ENCODE data around the gene SCAANT1. TPM values are rescaled to one million over a fixed set of nuclear protein-coding genes. Genes with fewer than 3 reads are reported as not detected.

SCAANT1 gene
- total RNA-seq, 1 donor from 2014 or later = not detected

- DNase-seq (ENCODE audit: low spot score in 2 of 2) (no peak), FAIRE-seq (no peak)
These were observed 6.2 kb downstream of the SCAANT1 start for GRCh38 chr3:63905731-63906620.

- no peak for FAIRE-seq
These were observed 11.7 kb downstream of the SCAANT1 start for GRCh38 chr3:63900459-63900858.

GRCh38 chr3:63900010-63900409 lies 12.2 kb downstream of the SCAANT1 start:
- DNase-seq (ENCODE audit: low spot score in 2 of 2) (no peak), FAIRE-seq (no peak)

More at GRCh38 chr3:63900459-63900858, 11.7 kb downstream of the SCAANT1 start:
- no peak for DNase-seq (ENCODE audit: low spot score in 2 of 2)

GRCh38 chr3:63896332-63897030 lies 15.7 kb downstream of the SCAANT1 start:
- FAIRE-seq (no peak), DNase-seq (ENCODE audit: low spot score in 2 of 2) (no peak)

GRCh38 chr3:63895422-63896189 lies 16.6 kb downstream of the SCAANT1 start:
- DNase-seq (ENCODE audit: low spot score in 2 of 2) (no peak), FAIRE-seq (no peak)

- FAIRE-seq (no peak), DNase-seq (ENCODE audit: low spot score in 2 of 2) (no peak)
These were observed 19.3 kb downstream of the SCAANT1 start for GRCh38 chr3:63892773-63893352.

GRCh38 chr3:63891518-63891917 lies 20.7 kb downstream of the SCAANT1 start:
- FAIRE-seq (no peak), DNase-seq (ENCODE audit: low spot score in 2 of 2) (no peak)

- FAIRE-seq (no peak), DNase-seq (ENCODE audit: low spot score in 2 of 2) (no peak)
These were observed 25.3 kb downstream of the SCAANT1 start for GRCh38 chr3:63886858-63887257.

GRCh38 chr3:63880653-63881052 lies 31.5 kb downstream of the SCAANT1 start:
- FAIRE-seq (no peak), DNase-seq (ENCODE audit: low spot score in 2 of 2) (no peak)

GRCh38 chr3:63878394-63879060 lies 33.7 kb downstream of the SCAANT1 start:
- no peak for FAIRE-seq

GRCh38 chr3:63877737-63878393 lies 34.3 kb downstream of the SCAANT1 start:
- DNase-seq (ENCODE audit: low spot score in 2 of 2) = no peak

More at GRCh38 chr3:63878394-63879060, 33.7 kb downstream of the SCAANT1 start:
- DNase-seq (ENCODE audit: low spot score in 2 of 2) = no peak

GRCh38 chr3:63876260-63876659 lies 35.9 kb downstream of the SCAANT1 start:
- FAIRE-seq = no peak
- DNase-seq (ENCODE audit: low spot score in 2 of 2) = no peak

More at GRCh38 chr3:63877737-63878393, 34.3 kb downstream of the SCAANT1 start:
- FAIRE-seq = no peak

- no peak for FAIRE-seq
- no peak for DNase-seq (ENCODE audit: low spot score in 2 of 2)
These were observed 36.7 kb downstream of the SCAANT1 start for GRCh38 chr3:63875510-63875909.

GRCh38 chr3:63874769-63875168 lies 37.4 kb downstream of the SCAANT1 start:
- DNase-seq (ENCODE audit: low spot score in 2 of 2) (no peak), FAIRE-seq (no peak)

GRCh38 chr3:63872135-63872924 lies 39.9 kb downstream of the SCAANT1 start:
- FAIRE-seq (no peak), DNase-seq (ENCODE audit: low spot score in 2 of 2) (no peak)

GRCh38 chr3:63870615-63871005 lies 41.6 kb downstream of the SCAANT1 start:
- DNase-seq (ENCODE audit: low spot score in 2 of 2) = no peak
- no peak for FAIRE-seq

GRCh38 chr3:63869940-63870614 lies 42.1 kb downstream of the SCAANT1 start:
- DNase-seq (ENCODE audit: low spot score in 2 of 2) = no peak
- FAIRE-seq = no peak

- FAIRE-seq (no peak), DNase-seq (ENCODE audit: low spot score in 2 of 2) (no peak)
These were observed 45.0 kb downstream of the SCAANT1 start for GRCh38 chr3:63867225-63867624.
